Fibroblast of lung (primary cell): ENCODE measurements around the gene EPHB1. TPM values are rescaled to one million over a fixed set of nuclear protein-coding genes. Genes with fewer than 3 reads are reported as not detected.

Source experiments
- DNase-seq, 2 donors: peaks; one replicate each; pipeline versions ENCODE4 v3.0.0 to v3.0.0-alpha.2; 2010; ENCODE audit warnings: low read depth in 2 of 2
- H2AFZ ChIP-seq: 2 replicates; pipeline ENCODE4 v1.5.1; 2012; ENCODE audit warnings: low read length, control low read depth, inconsistent platforms
- H3K27ac ChIP-seq: 2 replicates; pipeline ENCODE4 v1.5.1; 2011; ENCODE audit warnings: low read length, control low read depth; ENCODE audit not compliant: insufficient read depth
- H3K27me3 ChIP-seq: 2 replicates; pipeline ENCODE4 v1.5.1; 2011; ENCODE audit warnings: mild to moderate bottlenecking, low read length; ENCODE audit not compliant: control insufficient read depth, insufficient read depth
- H3K36me3 ChIP-seq: 2 replicates; pipeline ENCODE4 v1.5.1; 2011; ENCODE audit warnings: low read length; ENCODE audit not compliant: control insufficient read depth, insufficient read depth
- H3K4me1 ChIP-seq: 2 replicates; pipeline ENCODE4 v1.5.1; 2011; ENCODE audit warnings: low read length; ENCODE audit not compliant: control insufficient read depth, insufficient read depth; ENCODE audit errors: extremely low read depth
- H3K4me2 ChIP-seq: 2 replicates; pipeline ENCODE4 v1.5.1; 2011; ENCODE audit warnings: low read length, control low read depth; ENCODE audit not compliant: insufficient read depth; ENCODE audit errors: extremely low read depth
- H3K4me3 ChIP-seq, 4 experiments: fragments of 200-600 bp in 1 of 4; sonication (generic) in 1 of 4; replicated peaks in 1 of 4; 2 replicates each; pipeline ENCODE4 v1.5.1; 2011 to 2016; ENCODE audit warnings: low read length in 4 of 4, low read depth in 3 of 4, mild to moderate bottlenecking in 3 of 4, control low read depth in 2 of 4, inconsistent platforms in 1 of 4, mixed read lengths in 1 of 4; ENCODE audit not compliant: insufficient read depth in 1 of 4; ENCODE audit errors: control extremely low read depth in 1 of 4
- H3K79me2 ChIP-seq: 2 replicates; pipeline ENCODE4 v1.5.1; 2012; ENCODE audit warnings: mild to moderate bottlenecking, low read length, inconsistent platforms; ENCODE audit not compliant: control insufficient read depth, insufficient read depth
- H3K9ac ChIP-seq: 2 replicates; pipeline ENCODE4 v1.5.1; 2011; ENCODE audit warnings: mild to moderate bottlenecking, low read length, control low read depth; ENCODE audit not compliant: insufficient read depth
- H3K9me3 ChIP-seq: 2 replicates; pipeline ENCODE4 v1.5.1; 2012; ENCODE audit warnings: low read depth, low read length; ENCODE audit not compliant: control insufficient read depth, insufficient read depth
- H4K20me1 ChIP-seq: 2 replicates; pipeline ENCODE4 v1.5.1; 2011; ENCODE audit warnings: low read length; ENCODE audit not compliant: control insufficient read depth, insufficient read depth; ENCODE audit errors: extremely low read depth
- CTCF ChIP-seq, 2 donors: IDR thresholded peaks in 1 of 2; conservative IDR thresholded peaks in 1 of 2; 1 replicate in 1 of 2; 2 replicates in 1 of 2; pipeline ENCODE4 v1.5.1; 2011 to 2012; ENCODE audit warnings: low read length in 2 of 2, control low read depth in 1 of 2, inconsistent platforms in 1 of 2, low read depth in 1 of 2, mild to moderate bottlenecking in 1 of 2
- EZH2 ChIP-seq: IDR thresholded peaks from 2 replicates; pipeline ENCODE4 v1.5.1; 2012; ENCODE audit warnings: low read length, control low read depth, mild to moderate bottlenecking; ENCODE audit errors: missing control alignments
- polyA plus RNA-seq, 2 donors: library from polyadenylated mRNA; depleted of rRNA in 1 of 2; stranded (reverse) in 1 of 2; unstranded in 1 of 2; fragments of >200 nt; gene quantifications; 2 replicates each; pipeline ENCODE4 v1.2.1, GENCODE V29; 2011 to 2012; ENCODE audit warnings: missing spikeins in 1 of 2
- total RNA-seq: library from RNA; depleted of rRNA; stranded (reverse); fragments of >200 nt; gene quantifications from 2 replicates; pipeline ENCODE4 v1.2.1, GENCODE V29; 2014

The EPHB1 gene
- total and polyA plus RNA-seq, 2 donors (not counting 1 experiment from before 2014, with no cell fraction given): 0.14 to 0.50 TPM

- Histone ChIP-seq H3K27me3 (no peaks in the 10 kb centered on the region), H3K4me1 (no peaks in the 10 kb centered on the region), H3K27ac (no peak overlapping the region), H3K4me2 (no peak overlapping the region), H4K20me1 (no peaks in the 10 kb centered on the region), H3K9ac (no peak overlapping the region), H3K9me3 (no peaks in the 10 kb centered on the region), H3K79me2 (no peaks in the 10 kb centered on the region), H3K36me3 (no peaks in the 10 kb centered on the region), H3K4me3 (no peak overlapping the region), H2AFZ (no peak overlapping the region)
- no peak for TF ChIP-seq EZH2
- no peak for TF ChIP-seq CTCF (conservative IDR thresholded peaks at IDR 0.05 in 1 of 2, IDR thresholded peaks at IDR 0.05 in 1 of 2; ENCODE audit: low read depth in 1 of 2, low read length in 2 of 2)
- DNase-seq: no peak
These were observed 256.4 kb downstream of the EPHB1 start for GRCh38 chr3:135051409-135051973.

DNA sequence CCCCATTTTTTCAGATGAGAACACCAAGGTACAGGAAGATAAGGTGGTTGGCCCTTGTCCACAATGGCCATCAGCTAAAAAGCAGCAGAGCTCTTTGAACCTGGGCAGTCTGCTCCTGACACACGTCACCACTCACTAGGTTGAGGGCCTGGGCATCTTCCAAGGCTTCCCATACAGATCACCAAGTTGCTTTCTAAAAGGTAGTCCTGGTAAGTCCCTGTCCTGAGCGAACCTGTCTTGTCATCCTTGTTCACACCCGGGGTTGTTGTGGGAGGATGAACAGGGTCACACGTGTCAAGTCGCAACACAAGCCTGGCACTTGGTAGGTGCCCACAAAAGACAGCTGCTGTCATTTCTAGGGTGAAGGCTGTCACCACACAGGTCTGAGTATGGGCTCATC is 260.4 kb downstream of the EPHB1 start:
- no peak for DNase-seq
- no peak overlapping the region for H3K27ac ChIP-seq
- H3K27me3 ChIP-seq: no peaks in the 10 kb centered on the region
- TF ChIP-seq CTCF (conservative IDR thresholded peaks at IDR 0.05 in 1 of 2, IDR thresholded peaks at IDR 0.05 in 1 of 2; ENCODE audit: low read depth in 1 of 2, low read length in 2 of 2) (no peak), EZH2 (no peak)
- no peaks in the 10 kb centered on the region for H3K36me3 ChIP-seq
- no peaks in the 10 kb centered on the region for H3K9me3 ChIP-seq
- H3K4me2 ChIP-seq: no peak overlapping the region
- H3K79me2 ChIP-seq: no peaks in the 10 kb centered on the region
- H2AFZ ChIP-seq: no peak overlapping the region
- no peaks in the 10 kb centered on the region for H4K20me1 ChIP-seq
- no peaks in the 10 kb centered on the region for H3K4me1 ChIP-seq
- H3K4me3 ChIP-seq: no peak overlapping the region
- no peak overlapping the region for H3K9ac ChIP-seq

DNA sequence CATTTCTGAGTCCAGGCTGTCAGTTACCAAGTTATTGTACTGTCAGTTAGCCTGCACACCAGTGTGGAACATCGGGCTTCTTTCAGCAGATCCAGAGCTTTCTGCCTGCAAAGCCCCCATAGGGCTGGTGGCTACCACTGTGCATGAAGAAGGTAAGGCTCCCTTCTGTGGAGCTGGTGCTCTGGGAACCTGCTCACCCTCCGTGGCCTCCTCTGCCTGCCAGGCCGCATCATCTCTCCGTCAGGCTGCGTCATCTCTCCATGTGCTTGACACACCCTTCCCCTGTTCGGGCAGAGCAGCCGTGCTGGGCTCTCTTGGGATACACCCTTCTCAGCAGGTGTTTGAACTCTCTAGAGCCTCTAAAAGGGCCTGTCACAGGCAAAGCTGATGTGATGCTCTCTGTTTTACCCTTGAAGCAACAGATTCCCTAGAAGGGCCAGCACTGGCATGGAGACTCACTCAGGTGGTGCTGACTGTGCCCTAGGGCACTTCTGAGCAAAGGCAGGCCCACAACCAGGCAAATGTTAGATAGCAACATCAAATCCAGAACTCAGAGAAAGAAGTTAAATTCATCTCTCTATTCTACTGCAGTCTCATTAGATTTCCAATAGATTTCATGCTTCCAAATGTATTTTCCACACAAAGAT is 261.1 kb downstream of the EPHB1 start:
- Histone ChIP-seq H3K9ac (no peak overlapping the region), H4K20me1 (no peaks in the 10 kb centered on the region), H2AFZ (no peak overlapping the region), H3K79me2 (no peaks in the 10 kb centered on the region), H3K36me3 (no peaks in the 10 kb centered on the region), H3K9me3 (no peaks in the 10 kb centered on the region), H3K27me3 (no peaks in the 10 kb centered on the region), H3K4me2 (no peak overlapping the region), H3K4me3 (no peak overlapping the region), H3K4me1 (no peaks in the 10 kb centered on the region), H3K27ac (no peak overlapping the region)
- DNase-seq: no peak
- TF ChIP-seq CTCF (conservative IDR thresholded peaks at IDR 0.05 in 1 of 2, IDR thresholded peaks at IDR 0.05 in 1 of 2; ENCODE audit: low read depth in 1 of 2, low read length in 2 of 2): no peak
- TF ChIP-seq EZH2: no peak
